GM08714 (cell line): Measurements from ENCODE around the gene SRR.
"Not testable (repeated sequence)": the region's sequence is repeated elsewhere in the genome, so short reads cannot be mapped to it uniquely, and the experiment has no call there.

Source experiments
- H3K4me3 ChIP-seq: fragments of 200-500 bp; sonication (Bioruptor generic); 2 replicates; pipeline ENCODE4 v1.5.1; 2014; ENCODE audit warnings: mild to moderate bottlenecking, low read length, inconsistent platforms
- ZNF274 ChIP-seq: IDR thresholded peaks from 2 replicates; pipeline ENCODE4 v1.6.1; 2012; ENCODE audit warnings: mild to moderate bottlenecking, low read depth, low read length

Gene SRR

DNA sequence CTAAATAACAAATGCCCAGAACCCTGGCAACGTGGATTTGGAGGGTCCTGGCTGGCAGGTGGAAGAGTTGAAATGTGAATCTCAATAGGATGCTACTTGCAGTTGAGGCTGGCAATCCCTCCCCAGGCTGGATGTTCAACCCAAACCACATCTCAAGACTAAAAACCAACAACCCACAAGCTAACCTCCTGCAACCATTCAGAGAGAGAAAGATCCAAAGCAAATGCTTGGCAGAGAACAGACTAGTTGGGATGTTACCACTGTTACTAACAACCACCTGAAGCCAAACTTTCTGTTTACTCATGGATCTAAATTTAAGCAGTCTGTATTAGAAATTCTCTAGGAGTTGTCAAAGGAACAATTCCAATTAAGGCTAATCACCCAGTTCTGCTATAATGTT lies 28.0 kb upstream of the SRR start:
- no peak for TF ChIP-seq ZNF274
- H3K4me3 ChIP-seq = no peak overlapping the region

DNA sequence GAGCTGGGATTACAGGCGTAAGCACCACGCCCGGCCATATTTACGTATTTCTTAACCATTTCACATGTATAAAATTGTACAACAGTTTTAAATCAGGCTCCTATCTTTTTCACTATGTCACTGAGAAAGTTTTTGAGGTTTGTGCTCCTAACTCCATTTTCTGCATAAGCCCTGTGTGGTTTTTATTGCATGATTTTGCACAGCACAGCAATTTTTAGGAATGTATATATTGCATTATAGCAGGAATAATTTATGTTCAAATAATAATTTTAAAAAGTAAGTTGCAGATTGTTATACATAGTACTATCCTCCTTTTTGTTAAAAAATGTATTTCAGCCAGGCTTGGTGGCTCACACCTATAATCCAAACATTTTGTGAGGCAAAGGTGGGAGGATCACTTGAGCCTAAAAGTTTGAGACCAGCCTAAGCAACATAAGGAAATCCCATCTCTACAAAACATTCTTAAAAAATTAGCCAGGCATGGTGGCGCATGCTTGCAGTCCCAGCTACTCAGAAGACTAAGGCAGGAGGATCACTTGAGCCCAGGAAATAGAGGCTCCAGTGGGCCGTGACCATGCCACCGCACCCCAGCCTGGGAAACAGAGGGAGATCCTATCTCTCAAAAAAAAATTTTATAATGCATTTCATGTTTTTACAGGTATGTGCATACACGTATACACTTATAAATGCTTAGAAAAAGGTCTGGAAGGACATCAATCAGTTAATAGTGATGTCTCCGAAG lies 26.1 kb upstream of the SRR start:
- no peak for TF ChIP-seq ZNF274
- H3K4me3 ChIP-seq = no peak overlapping the region

DNA sequence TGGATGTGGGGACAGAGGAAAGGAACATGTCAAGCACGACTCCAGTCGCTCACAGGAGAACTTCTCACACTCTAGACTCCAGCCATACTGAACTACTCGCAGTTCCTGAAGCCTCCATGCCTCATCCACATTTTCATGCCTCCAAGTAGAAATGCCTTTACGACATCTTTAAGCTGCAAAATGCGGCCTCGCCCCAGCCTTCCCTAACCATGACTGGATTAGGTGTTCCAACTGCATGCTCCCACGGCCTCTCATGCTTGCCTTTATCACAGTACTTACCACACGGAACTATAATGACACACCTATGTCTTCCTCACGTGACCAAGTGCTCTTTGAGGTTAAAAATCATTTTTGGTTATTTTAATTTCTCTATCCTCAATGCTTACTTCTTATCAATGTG lies 24.0 kb upstream of the SRR start:
- no peak for TF ChIP-seq ZNF274

DNA sequence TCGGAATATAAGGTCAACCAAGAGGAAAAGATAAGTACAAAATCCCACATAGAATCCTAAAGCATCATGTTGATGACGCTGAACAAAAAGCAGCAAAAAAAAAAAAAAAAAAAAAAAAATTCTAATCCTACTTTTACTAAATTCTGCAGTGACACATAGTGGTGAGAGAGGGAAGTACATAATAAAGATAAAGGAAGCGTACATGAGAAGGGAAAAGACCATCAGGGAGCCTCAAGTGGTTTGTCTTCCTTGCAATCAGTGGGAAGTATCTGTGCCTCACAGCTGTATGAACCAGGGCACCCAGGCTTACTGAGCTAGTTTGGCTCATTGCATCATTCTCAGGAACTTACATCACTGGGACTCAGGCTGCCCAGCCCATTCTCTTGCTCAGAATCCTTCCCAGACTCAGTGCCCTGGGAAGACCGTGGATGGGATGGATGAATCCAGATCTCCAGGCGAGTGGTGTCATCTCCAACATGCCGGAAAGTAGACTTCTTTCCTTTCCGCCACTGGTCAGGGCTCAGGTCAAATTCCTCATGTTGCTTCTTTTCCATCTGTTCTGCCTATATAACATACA lies 21.4 kb upstream of the SRR start:
- H3K4me3 ChIP-seq = no peak overlapping the region
- TF ChIP-seq ZNF274 = no peak

More for the DNA sequence above, 24.0 kb upstream of the SRR start:
- H3K4me3 ChIP-seq = no peak overlapping the region

DNA sequence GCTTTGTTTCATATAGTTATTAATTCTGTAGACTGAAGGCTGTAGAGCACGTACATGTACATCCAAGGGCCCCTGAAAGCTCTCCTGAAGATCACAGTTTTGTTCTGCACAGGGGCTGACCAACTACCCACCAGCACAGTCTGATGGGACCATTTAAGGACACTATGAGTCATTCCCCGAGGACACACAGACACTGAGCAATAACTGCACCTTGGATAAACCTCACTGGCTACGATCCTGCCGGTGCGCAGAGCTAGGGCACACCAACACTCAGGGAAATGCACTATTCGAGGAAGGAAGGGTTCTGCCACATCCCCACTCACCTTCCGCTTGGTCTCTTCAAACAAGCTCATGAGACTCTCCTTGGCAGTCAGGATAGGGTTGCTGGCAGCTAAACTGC lies 20.4 kb upstream of the SRR start:
- TF ChIP-seq ZNF274 = no peak
- no peak overlapping the region for H3K4me3 ChIP-seq

DNA sequence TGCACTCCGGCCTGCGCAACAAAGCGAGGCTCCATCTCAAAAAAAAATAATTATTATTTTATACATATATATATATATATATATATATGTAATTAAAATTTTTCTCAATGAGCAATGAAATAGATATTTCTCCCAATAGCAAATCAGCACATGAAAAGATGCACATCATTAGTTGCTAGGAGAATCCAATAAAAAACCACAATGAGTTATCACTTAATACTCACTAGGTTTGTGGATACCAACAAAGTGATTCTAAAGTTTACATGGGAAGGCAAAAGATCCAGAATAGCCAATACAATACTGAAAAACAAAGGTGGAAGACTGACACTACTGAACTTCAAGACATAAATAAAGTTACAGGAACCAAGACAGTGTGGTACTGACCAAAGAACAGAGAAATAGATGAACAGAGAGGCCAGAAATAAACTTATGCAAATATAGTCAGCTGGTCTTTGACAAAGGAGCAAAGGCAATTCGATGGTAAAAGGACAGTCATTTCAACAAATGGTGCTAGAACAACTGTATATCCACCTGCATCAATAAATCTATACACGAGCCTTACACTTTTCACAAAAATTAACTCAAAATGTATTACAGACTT lies 13.8 kb upstream of the SRR start:
- no peak for TF ChIP-seq ZNF274
- H3K4me3 ChIP-seq = no peak overlapping the region

DNA sequence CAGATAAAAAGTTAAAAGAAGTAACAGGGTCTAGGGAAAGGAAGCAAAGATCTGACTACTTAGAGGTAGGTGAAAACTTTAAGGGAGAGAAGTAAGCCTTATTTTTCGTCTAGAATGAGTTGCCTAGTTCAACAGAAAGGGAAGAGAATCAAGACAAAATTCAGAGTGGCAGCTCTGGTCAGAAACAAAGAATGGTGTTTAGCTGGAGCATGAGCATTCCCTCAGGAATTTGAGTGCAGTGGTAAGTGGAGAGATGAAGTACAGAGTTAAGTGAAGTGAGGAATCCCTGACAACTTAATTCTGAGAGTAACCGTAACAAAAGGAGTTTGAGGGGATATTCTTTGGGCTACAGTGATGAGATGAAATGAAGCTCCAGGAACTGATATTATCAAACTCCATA lies 11.7 kb upstream of the SRR start:
- TF ChIP-seq ZNF274 = no peak

DNA sequence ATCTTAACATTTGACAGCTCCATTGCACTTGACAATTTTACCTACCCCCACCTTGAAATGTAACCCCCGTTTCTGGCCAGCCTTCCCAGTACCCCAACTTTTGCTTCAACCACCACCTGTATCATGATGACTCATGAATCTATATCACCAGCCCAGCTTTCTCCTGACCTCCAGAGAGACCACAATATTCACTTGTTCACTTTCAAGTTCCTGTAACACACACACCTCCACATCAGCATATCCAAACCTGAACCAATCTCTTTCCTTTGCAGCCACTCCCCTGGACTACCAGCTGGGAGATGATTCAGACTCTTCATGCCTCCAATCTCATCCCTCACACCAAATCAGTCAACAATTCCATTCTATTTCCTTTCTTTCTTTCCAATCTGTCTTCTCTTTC lies 8.2 kb upstream of the SRR start:
- H3K4me3 ChIP-seq = no peak overlapping the region
- TF ChIP-seq ZNF274 = no peak

More for the DNA sequence above, 11.7 kb upstream of the SRR start:
- no peak overlapping the region for H3K4me3 ChIP-seq

DNA sequence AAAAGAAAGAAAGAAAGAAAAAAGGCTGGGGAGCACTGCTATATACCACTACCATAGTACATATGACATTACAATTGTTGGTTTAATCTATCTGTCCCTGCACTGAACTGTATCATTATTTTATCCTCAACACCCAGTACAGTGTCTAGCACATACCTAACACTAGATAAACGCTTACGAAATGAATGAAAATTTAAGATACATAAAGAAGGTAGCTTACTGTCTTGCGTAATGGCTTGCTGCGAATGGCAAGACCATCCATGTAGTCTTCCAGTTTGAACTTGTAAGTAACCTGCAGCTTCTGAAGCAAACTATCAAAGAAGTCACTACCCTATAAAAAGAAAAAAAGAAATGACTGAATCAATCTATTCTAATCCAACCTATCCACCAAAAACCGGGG lies 6.7 kb upstream of the SRR start:
- no peak for TF ChIP-seq ZNF274
- H3K4me3 ChIP-seq = no peak overlapping the region

DNA sequence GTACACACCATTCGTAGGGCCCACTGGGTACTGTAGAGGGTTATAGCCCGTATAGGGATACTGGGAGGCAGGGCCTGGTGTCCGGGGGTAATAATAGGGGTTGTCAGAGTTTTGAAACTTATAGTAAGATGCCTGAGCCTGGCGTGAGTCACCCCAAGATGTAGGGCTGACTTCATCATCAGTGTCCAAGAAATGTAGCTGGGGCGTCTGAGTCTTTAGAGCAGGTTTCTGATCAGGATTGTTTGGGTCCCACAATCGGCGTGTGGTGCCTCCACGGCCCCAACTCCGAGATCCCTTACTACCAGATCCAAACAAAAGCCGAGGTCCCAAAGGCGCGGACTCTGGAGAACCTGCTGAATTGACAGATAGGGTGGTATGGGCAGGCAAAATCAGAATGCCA lies 4.6 kb upstream of the SRR start:
- TF ChIP-seq ZNF274 = no peak
- no peak overlapping the region for H3K4me3 ChIP-seq

DNA sequence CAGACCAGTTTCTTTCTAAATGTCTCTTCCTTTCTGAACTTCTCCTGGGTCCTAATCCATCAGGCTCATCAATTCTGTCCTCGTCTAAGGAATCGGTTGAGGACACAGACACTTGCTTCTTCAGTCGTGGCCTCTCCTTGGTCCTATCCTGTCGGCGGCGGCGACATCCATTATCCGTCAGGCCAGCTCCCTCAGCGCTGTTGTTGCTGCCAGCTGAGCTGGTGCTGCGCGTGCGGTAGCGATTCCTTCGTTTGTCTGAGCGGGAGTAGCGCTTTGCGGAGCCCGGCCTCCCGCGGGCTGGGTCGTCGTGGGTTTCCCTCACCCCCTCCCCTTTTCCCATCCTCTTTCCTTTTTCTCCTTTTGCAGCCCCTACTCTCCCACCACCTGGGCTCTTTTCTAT lies 4.0 kb upstream of the SRR start:
- no peak overlapping the region for H3K4me3 ChIP-seq
- no peak for TF ChIP-seq ZNF274

DNA sequence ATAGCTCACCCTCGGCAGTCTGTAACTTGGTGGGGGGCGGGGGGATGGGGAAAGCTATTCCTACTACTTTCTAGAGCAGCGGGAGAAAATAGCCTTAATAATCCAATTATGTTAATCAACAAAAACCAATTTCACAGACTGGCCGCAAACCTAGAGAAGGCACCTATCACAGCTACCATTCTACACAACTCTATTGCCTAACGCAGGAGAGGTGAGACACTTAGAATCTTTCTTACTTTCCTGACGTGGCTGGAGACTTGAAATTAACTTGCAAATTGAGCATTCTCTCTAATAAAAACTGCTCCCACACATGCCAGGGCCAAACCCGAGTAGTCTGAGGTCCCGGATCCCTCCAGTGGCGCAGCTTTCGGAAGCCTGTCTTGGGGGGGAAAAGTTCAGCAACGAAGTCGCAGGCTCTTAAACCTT lies 959 bp upstream of the SRR start:
- TF ChIP-seq ZNF274 = no peak
- H3K4me3 ChIP-seq = peak overlapping the region; percentile 85

DNA sequence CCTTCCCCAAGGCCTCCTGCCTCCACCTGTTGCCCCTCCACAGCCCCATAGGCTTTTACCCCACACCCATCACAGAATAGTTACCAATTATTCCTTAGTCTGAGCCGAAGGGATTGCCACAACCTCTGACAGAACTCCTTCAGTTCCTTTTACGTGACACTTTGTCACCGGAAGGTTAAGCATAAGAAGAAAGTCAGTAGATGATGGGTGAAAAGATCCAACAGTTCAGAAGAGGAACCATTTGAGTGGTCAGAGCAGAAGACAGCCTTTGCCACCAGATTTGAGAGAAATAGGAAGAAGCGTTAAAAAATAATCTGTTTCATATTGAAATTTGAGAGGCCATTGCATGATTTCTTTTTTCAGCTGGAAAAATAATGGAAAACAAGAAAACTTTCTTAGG lies 1.2 kb downstream of the SRR start:
- no peak for TF ChIP-seq ZNF274

DNA sequence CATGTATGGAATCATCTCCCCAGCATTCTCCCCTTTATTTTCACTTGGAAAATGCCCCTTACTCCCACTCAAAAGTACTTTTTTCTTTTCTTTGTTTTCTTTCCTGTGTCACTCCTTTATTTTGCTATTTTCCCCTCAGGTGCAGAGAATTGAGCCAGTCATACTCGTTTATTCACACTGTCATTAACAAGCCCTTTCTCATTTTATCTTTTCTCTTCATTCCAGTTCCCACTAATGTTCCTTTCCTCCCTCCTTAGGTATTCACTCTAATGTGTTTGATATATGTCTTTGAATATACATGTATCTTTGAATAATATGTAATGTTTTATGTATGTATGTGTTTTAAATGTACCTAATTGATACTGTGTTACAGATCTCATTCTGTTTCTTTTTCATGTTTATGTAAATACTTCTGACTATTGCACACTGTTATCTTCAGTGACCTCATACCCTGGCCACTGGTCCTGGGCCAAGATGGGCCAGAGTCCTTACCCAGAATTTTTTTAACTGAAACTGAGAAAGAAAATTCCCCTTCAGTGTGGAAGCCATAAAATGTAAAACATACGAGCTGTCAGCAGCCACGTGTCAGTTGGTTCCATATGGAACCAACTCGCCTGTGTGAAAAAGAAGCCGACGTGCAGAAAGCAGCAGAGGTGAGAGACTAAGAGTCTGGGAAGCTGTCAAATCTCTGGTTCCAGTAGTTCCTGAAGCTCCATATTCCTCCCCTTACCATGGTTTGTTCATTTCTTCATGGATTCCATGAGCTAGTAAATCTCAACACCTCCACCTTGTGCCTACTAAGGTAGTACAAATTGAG lies 5.8 kb downstream of the SRR start:
- no peak overlapping the region for H3K4me3 ChIP-seq
- TF ChIP-seq ZNF274 = no peak

More for the DNA sequence above, 1.2 kb downstream of the SRR start:
- no peak overlapping the region; the same call in 1 of the 2 replicates for H3K4me3 ChIP-seq

DNA sequence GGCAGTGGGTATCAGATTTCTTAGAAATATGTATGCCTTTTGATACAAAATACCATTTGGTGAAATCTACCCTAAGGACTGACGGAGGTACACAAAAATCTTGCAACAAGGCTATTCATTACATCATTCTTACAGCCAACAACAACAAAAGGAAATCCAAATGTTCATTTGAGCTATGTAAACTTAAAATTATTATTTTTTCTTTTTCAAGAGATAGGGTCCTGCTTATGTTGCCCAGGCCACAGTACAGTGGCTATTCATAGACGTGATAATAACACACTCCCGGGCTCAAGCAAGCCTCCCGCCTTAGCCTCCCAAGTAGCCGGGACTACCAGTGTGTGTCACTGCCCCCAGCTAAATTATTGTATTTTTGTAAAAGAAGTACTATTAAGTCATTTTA lies 9.0 kb downstream of the SRR start:
- TF ChIP-seq ZNF274 = no peak
- H3K4me3 ChIP-seq = no peak overlapping the region

DNA sequence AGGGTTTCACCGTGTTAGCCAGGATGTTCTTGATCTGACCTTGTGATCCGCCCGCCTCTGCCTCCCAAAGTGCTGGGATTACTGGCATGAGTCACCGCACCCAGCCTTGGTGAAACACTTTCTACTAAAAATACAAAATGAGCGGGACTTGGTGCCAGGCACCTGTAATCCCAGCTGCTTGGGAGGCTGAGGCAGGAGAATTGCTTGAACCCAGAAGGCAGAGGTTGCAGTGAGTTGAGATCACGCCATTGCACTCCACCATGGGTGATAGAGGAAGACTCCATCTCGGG lies 13.1 kb downstream of the SRR start:
- H3K4me3 ChIP-seq = not testable (repeated sequence)
